Kidney (tissue), 14 donors: ENCODE results near the gene KREMEN1. TPM values are rescaled to one million over a fixed set of nuclear protein-coding genes. Genes with fewer than 3 reads are reported as not detected.

Experiments used
- DNase-seq, 5 donors: peaks; one replicate each; pipeline ENCODE4 v3.0.0-alpha.2; 2013 to 2020
- FAIRE-seq: peaks from 2 replicates; lab custom pipeline; 2012; peaks lifted over from hg19 to GRCh38; lab: Jason Lieb, UNC
- H3K27ac ChIP-seq, 2 donors: one replicate each; pipeline ENCODE4 v1.7.0; 2013; ENCODE audit warnings: low read depth in 2 of 2, low read length in 2 of 2, inconsistent platforms in 1 of 2
- H3K27me3 ChIP-seq: one replicate; pipeline ENCODE4 v1.7.1; 2013; ENCODE audit warnings: low read length, inconsistent platforms; ENCODE audit not compliant: control insufficient read depth, insufficient read depth
- H3K36me3 ChIP-seq, 3 donors: one replicate each; pipeline versions ENCODE4 v1.7.0 to v1.7.1; 2013; ENCODE audit warnings: low read length in 3 of 3, control low read depth in 1 of 3, inconsistent platforms in 1 of 3; ENCODE audit not compliant: insufficient read depth in 3 of 3, control insufficient read depth in 2 of 3
- H3K4me1 ChIP-seq, 3 donors: one replicate each; pipeline versions ENCODE4 v1.7.0 to v1.7.1; 2013; ENCODE audit warnings: low read length in 3 of 3, inconsistent platforms in 1 of 3, low read depth in 1 of 3; ENCODE audit not compliant: control insufficient read depth in 2 of 3, insufficient read depth in 2 of 3
- H3K4me3 ChIP-seq, 3 donors: one replicate each; pipeline versions ENCODE4 v1.7.0 to v1.8.1; 2013; ENCODE audit warnings: low read length in 3 of 3, control low read depth in 1 of 3, inconsistent platforms in 1 of 3
- H3K9ac ChIP-seq, 3 donors: one replicate each; pipeline versions ENCODE4 v1.7.0 to v1.7.1; 2013; ENCODE audit warnings: low read length in 3 of 3, control low read depth in 1 of 3, inconsistent platforms in 1 of 3
- H3K9me3 ChIP-seq, 3 donors: one replicate each; pipeline versions ENCODE4 v1.7.0 to v1.7.1; 2013; ENCODE audit warnings: low read length in 3 of 3, control low read depth in 1 of 3, inconsistent platforms in 1 of 3; ENCODE audit not compliant: control insufficient read depth in 2 of 3, insufficient read depth in 1 of 3
- intact Hi-C: fragments of 100-400 bp; cut with DNase I; formaldehyde crosslinking; loops from one replicate; pipeline ENCODE4 v1.11.1; 2022
- polyA plus RNA-seq: library from polyadenylated mRNA; stranded (reverse); fragments of 350-450 nt; fragmentation: Illumina TruSeq; extraction: RNeasy Lipid Tissue Mini Kit (QIAGEN cat#74804); gene quantifications from one replicate; pipeline ENCODE4 v1.2.3, GENCODE V29; 2014; ENCODE audit warnings: low read depth, low replicate concordance; ENCODE audit not compliant: insufficient read depth
- total RNA-seq: library from RNA; stranded (reverse); fragmentation: NEBNext Ultra II Directional; extraction: Animal tissue kit (Norgen Biotek cat#: 25700); gene quantifications from one replicate; pipeline ENCODE4 v1.2.1, GENCODE V29; 2021
- TF ChIP-seq, protein P1 (sequence below): IDR thresholded peaks from 3 replicates; pipeline ENCODE4 v1.5.1; 2012; ENCODE audit warnings: mild to moderate bottlenecking, moderate library complexity, borderline replicate concordance; ENCODE audit not compliant: insufficient read depth; ENCODE audit errors: extremely low read depth
- donor health status: control.
- donor health status: control.
- donor health status: control.
- donor health status: control.
- donor health status: control.
- donor health status: DM: yes; HTN: yes; CAD: no.
- donor health status: Normal renal cell carcinoma (clear cell type).

KREMEN1 gene
- total and polyA plus RNA-seq, 2 donors from 2014 or later: 9.3 to 16.2 TPM

DNA sequence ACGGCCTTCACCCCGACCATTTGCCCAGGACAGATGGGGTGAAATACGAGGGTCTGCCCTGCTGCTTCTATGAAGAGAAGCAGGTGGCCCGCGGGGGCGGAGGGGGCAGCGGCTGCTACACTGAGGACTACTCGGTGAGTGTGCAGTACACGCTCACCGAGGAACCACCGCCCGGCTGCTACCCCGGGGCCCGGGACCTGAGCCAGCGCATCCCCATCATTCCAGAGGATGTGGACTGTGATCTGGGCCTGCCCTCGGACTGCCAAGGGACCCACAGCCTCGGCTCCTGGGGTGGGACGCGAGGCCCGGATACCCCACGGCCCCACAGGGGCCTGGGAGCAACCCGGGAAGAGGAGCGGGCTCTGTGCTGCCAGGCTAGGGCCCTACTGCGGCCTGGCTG lies 22.4 kb upstream of the KREMEN1 start:
- DNase-seq: no peak
- Histone ChIP-seq H3K36me3 (peaks cover 2 to 42% (median 18%) of the 10 kb centered on the region in 3 donors), H3K27ac (no peak overlapping the region), H3K4me3 (no peak overlapping the region), H3K27me3 (no peaks in the 10 kb centered on the region), H3K9ac (no peak overlapping the region), H3K9me3 (no peaks in the 10 kb centered on the region), H3K4me1 (no peaks in the 10 kb centered on the region)
- TF ChIP-seq, protein P1, sequence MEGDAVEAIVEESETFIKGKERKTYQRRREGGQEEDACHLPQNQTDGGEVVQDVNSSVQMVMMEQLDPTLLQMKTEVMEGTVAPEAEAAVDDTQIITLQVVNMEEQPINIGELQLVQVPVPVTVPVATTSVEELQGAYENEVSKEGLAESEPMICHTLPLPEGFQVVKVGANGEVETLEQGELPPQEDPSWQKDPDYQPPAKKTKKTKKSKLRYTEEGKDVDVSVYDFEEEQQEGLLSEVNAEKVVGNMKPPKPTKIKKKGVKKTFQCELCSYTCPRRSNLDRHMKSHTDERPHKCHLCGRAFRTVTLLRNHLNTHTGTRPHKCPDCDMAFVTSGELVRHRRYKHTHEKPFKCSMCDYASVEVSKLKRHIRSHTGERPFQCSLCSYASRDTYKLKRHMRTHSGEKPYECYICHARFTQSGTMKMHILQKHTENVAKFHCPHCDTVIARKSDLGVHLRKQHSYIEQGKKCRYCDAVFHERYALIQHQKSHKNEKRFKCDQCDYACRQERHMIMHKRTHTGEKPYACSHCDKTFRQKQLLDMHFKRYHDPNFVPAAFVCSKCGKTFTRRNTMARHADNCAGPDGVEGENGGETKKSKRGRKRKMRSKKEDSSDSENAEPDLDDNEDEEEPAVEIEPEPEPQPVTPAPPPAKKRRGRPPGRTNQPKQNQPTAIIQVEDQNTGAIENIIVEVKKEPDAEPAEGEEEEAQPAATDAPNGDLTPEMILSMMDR: no peak
- intact Hi-C loops: no loop called here
- no peak for FAIRE-seq

DNA sequence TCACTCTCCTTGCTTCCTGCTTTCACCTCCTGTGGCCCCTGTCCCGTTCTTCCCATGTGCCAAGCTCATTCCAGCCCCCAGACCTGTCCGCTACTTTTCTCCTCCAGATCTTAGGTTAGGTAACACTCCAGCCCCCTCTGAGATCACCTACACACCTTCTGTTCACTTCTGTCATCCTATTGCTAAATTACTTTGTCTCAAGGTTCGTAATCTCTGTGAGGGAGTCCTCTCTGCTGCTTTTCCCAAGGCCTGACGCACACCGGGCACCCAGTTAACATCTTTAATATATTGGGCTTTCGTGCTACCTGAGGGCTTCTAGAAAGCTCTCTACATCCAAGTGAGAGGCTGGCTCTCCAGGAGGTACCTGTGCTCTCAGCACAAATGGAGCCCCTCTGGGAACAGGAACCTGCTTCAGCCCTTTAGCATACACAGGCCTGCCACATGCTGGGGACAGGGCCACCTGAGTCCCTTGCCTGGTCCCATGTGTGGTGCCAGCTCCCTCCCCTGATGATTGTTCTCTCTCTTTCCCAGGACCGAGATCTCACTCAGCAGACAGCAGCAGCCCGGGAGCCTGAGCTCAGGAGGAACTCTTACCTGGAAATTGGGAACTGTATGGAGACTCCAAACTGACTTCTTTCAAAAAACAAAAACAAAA lies 19.7 kb upstream of the KREMEN1 start:
- no peak overlapping the region for H3K27ac ChIP-seq
- peaks cover 0 to 18% (median 6%) of the 10 kb centered on the region in 3 donors for H3K36me3 ChIP-seq
- DNase-seq: no peak
- no peak overlapping the region for H3K9ac ChIP-seq
- intact Hi-C loops: no loop called here
- no peaks in the 10 kb centered on the region for H3K4me1 ChIP-seq
- no peak for FAIRE-seq
- H3K9me3 ChIP-seq: no peaks in the 10 kb centered on the region
- no peak overlapping the region for H3K4me3 ChIP-seq
- TF ChIP-seq, protein P1: no peak
- H3K27me3 ChIP-seq: no peaks in the 10 kb centered on the region

DNA sequence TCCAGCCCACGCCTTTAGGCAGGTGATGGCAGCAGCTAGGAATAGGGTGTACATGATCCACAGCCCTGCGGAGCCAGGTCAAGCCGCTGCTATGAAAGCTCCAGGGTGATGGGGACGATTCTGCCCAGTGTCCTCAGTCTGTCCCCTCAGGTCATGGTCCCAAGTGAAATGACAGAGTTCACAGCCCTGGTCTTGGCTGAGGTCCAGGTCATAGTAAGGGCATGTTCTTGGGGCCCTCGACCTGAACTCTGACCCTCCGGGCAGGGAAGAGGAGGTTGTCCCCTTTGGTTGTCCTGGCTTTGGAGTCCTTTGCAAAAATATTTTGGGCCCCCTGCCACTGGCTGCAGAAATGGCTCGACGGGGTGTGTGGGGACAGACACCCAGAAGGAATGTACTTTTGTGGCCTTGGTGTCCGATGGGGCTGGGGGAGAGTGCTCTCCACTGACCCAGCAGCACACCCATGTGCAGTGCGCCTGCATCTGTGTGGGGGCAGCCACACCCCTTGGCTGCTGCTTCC lies 18.5 kb upstream of the KREMEN1 start:
- FAIRE-seq: no peak
- TF ChIP-seq, protein P1: no peak
- no peak for DNase-seq

More for the DNA sequence above, 18.5 kb upstream of the KREMEN1 start:
- intact Hi-C loops: no loop called here
- H3K36me3 ChIP-seq: peaks cover 0 to 7% (median 0%) of the 10 kb centered on the region in 3 donors
- H3K4me1 ChIP-seq: no peaks in the 10 kb centered on the region
- no peak overlapping the region for H3K27ac ChIP-seq
- no peak overlapping the region for H3K4me3 ChIP-seq
- H3K27me3 ChIP-seq: no peaks in the 10 kb centered on the region
- H3K9ac ChIP-seq: no peak overlapping the region
- H3K9me3 ChIP-seq: no peaks in the 10 kb centered on the region
